Measurements from ENCODE around the gene NAA16. TPM values are rescaled to one million over a fixed set of nuclear protein-coding genes. Genes with fewer than 3 reads are reported as not detected.

Gene NAA16
- total and polyA plus RNA-seq, 2 experiments from 2014 or later, result 10.7 to 16.2 TPM

DNA sequence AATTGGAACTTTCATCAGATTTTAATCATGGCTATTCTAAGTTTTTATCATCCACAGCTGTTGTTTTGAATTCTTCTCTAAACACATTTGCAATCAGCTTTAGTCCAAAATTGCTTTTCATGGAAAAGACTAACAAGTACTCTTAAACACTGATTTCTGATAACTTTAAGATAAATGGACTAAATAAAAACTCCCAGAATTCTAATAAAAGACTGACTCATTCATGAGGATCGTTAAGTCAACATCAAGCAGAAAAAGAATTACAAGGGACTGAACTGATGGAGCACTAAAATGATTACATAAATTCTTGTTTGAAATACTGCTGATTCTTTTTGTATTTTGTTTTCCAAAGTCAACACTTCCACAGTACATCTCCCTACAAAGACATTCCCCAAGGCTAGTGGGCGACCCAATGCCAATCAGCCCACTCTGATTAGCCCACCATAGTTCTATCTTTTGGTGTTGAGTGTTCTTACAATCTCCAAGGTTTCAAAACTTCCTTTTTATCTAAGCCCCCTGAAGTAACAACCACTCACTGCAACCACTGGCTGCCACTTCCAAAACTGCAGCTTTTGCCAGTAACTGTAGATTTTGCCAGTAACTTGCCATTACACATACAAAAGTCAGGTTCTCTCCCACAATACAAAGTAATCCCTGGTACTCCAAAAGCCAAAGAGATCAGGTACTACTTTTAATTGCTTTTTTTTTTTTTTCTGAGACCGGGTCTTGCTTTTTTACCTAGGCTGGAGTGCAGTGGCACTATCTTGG is 14.0 kb upstream of the NAA16 start:
- H3K4me3 ChIP-seq, result no peak overlapping the region
- H4K20me1 ChIP-seq (ENCODE audit: insufficient read depth, poor library complexity, severe bottlenecking), result no peaks in the 10 kb centered on the region
- no peaks in the 10 kb centered on the region for H3K9me2 ChIP-seq (replicated peaks; ENCODE audit: insufficient read depth)
- H3K27ac ChIP-seq, result no peak overlapping the region
- H3K9me3 ChIP-seq (ENCODE audit: low read depth), result peaks cover 3% of the 10 kb centered on the region
- no peaks in the 10 kb centered on the region for H3K4me1 ChIP-seq (ENCODE audit: insufficient read depth)
- DNase-seq (ENCODE audit: low spot score), result no peak
- H3K79me2 ChIP-seq, result no peaks in the 10 kb centered on the region
- H3K36me3 ChIP-seq (replicated peaks; ENCODE audit: insufficient read depth, low read depth), result no peaks in the 10 kb centered on the region
- H2AFZ ChIP-seq, result no peak overlapping the region
- no peak overlapping the region for H3K4me2 ChIP-seq
- WGBS (ENCODE audit: low lambda C conversion rate, missing lambda C conversion rate), result 72% methylated on average over 3 of the region's 3 CpGs
- no peak for TF ChIP-seq EZH2 (IDR thresholded peaks at IDR 0.05; ENCODE audit: borderline replicate concordance)
- no peak for TF ChIP-seq EZH2phosphoT487 (IDR thresholded peaks at IDR 0.05; ENCODE audit: low read depth, severe bottlenecking, unreplicated experiment)
- TF ChIP-seq, protein P1, sequence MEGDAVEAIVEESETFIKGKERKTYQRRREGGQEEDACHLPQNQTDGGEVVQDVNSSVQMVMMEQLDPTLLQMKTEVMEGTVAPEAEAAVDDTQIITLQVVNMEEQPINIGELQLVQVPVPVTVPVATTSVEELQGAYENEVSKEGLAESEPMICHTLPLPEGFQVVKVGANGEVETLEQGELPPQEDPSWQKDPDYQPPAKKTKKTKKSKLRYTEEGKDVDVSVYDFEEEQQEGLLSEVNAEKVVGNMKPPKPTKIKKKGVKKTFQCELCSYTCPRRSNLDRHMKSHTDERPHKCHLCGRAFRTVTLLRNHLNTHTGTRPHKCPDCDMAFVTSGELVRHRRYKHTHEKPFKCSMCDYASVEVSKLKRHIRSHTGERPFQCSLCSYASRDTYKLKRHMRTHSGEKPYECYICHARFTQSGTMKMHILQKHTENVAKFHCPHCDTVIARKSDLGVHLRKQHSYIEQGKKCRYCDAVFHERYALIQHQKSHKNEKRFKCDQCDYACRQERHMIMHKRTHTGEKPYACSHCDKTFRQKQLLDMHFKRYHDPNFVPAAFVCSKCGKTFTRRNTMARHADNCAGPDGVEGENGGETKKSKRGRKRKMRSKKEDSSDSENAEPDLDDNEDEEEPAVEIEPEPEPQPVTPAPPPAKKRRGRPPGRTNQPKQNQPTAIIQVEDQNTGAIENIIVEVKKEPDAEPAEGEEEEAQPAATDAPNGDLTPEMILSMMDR (IDR thresholded peaks at IDR 0.05; ENCODE audit: poor library complexity), result no peak
- no peaks in the 10 kb centered on the region for H3K27me3 ChIP-seq

DNA sequence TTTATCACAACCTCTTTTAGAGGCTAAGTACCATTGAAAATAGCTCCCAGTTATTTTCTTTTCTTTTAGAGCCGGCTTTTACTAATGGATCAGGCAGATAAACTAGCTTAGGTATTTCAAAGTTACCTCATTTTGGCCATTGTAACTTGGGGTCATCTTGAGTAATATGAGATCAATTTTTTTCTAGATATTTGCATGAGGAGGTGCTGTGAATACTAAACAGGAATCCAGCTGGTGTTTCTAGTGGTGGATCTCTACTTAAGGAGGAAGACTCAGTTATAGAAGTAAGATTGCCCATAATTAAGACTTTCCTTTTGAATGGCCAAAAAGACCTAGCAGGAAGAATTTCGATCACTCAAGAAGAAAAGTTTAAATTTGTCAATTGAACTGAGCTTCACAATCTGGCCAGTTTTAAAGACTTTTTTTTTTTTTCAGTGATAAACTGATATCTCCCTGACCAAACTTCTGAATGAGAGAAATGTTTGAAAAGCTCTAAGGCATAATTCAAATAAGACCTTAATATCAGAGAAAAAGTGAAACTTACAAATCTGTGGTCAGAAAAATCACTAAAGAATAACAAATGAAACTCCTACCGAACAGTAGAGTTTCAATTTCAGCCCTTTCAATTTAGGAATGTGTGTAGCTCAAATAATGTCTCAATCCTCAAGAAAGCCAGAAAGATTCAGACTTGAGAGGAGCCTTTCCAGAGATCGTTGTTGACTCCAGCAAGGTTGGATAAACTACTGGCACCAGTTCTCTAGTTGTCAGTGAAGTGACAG is 11.6 kb upstream of the NAA16 start:
- H2AFZ ChIP-seq, result no peak overlapping the region
- H3K9me3 ChIP-seq (ENCODE audit: low read depth), result no peaks in the 10 kb centered on the region
- 95% methylated on average over 4 of the region's 4 CpGs for WGBS (ENCODE audit: low lambda C conversion rate, missing lambda C conversion rate)
- no peaks in the 10 kb centered on the region for H3K79me2 ChIP-seq
- no peak for DNase-seq (ENCODE audit: low spot score)
- H3K4me1 ChIP-seq (ENCODE audit: insufficient read depth), result no peaks in the 10 kb centered on the region
- H3K9me2 ChIP-seq (replicated peaks; ENCODE audit: insufficient read depth), result no peaks in the 10 kb centered on the region
- no peak overlapping the region for H3K4me2 ChIP-seq
- TF ChIP-seq, protein P1 (IDR thresholded peaks at IDR 0.05; ENCODE audit: poor library complexity), result no peak
- TF ChIP-seq EZH2phosphoT487 (IDR thresholded peaks at IDR 0.05; ENCODE audit: low read depth, severe bottlenecking, unreplicated experiment) (no peak), EZH2 (IDR thresholded peaks at IDR 0.05; ENCODE audit: borderline replicate concordance) (no peak)
- no peaks in the 10 kb centered on the region for H3K27me3 ChIP-seq
- no peak overlapping the region for H3K27ac ChIP-seq
- no peaks in the 10 kb centered on the region for H3K36me3 ChIP-seq (replicated peaks; ENCODE audit: insufficient read depth, low read depth)
- H3K4me3 ChIP-seq, result no peak overlapping the region
- no peaks in the 10 kb centered on the region for H4K20me1 ChIP-seq (ENCODE audit: insufficient read depth, poor library complexity, severe bottlenecking)

DNA sequence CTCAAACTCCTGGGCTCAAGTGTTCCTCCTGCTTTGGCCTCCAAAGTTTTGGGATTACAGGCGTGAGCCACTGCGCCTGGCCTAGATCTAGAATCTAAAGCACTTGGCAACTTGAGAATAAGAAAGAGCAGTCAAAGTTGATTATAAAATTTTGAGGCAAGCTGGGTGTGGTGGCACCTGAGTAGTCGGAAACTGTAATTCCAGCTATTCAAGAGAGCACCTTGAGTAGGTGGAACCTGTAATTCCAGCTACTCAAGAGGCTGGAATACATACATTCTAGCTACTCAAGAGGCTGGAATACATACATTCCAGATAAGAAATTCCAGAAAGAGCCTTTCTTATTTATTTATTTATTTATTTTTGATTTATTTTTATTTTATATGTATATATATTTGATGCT is 8.3 kb upstream of the NAA16 start:
- WGBS (ENCODE audit: low lambda C conversion rate, missing lambda C conversion rate), result 88% methylated on average over 3 of the region's 3 CpGs
- Histone ChIP-seq H3K9me3 (ENCODE audit: low read depth) (no peaks in the 10 kb centered on the region), H3K79me2 (no peaks in the 10 kb centered on the region), H3K9me2 (replicated peaks; ENCODE audit: insufficient read depth) (no peaks in the 10 kb centered on the region), H3K27ac (no peak overlapping the region), H3K4me3 (no peak overlapping the region), H3K4me1 (ENCODE audit: insufficient read depth) (no peaks in the 10 kb centered on the region), H3K36me3 (replicated peaks; ENCODE audit: insufficient read depth, low read depth) (no peaks in the 10 kb centered on the region), H2AFZ (no peak overlapping the region), H3K27me3 (no peaks in the 10 kb centered on the region), H4K20me1 (ENCODE audit: insufficient read depth, poor library complexity, severe bottlenecking) (no peaks in the 10 kb centered on the region), H3K4me2 (no peak overlapping the region)
- TF ChIP-seq EZH2phosphoT487 (IDR thresholded peaks at IDR 0.05; ENCODE audit: low read depth, severe bottlenecking, unreplicated experiment) (no peak), EZH2 (IDR thresholded peaks at IDR 0.05; ENCODE audit: borderline replicate concordance) (no peak)
- TF ChIP-seq, protein P1 (IDR thresholded peaks at IDR 0.05; ENCODE audit: poor library complexity), result no peak
- no peak for DNase-seq (ENCODE audit: low spot score)
